D721Med (cell line): ENCODE results near the gene CABCOCO1.

ENCODE experiments used
- DNase-seq: peaks from one replicate; pipeline ENCODE4 v3.0.0; 2011; ENCODE audit warnings: low spot score; ENCODE audit not compliant: insufficient read length
- FAIRE-seq: peaks from 2 replicates; lab custom pipeline; 2011; peaks lifted over from hg19 to GRCh38; lab: Jason Lieb, UNC
- CTCF ChIP-seq: IDR thresholded peaks from 2 replicates; pipeline ENCODE4 v1.5.1; 2012; ENCODE audit warnings: mild to moderate bottlenecking, control low read depth; ENCODE audit not compliant: insufficient read depth; ENCODE audit errors: missing control alignments

Gene CABCOCO1

GRCh38 chr10:61797304-61798153 is 134.8 kb downstream of the CABCOCO1 start:
- DNase-seq: no peak
- FAIRE-seq: no peak
- no peak for TF ChIP-seq CTCF

GRCh38 chr10:61798713-61799112 is 136.0 kb downstream of the CABCOCO1 start:
- DNase-seq (no peak), FAIRE-seq (no peak)
- TF ChIP-seq CTCF: no peak

- DNase-seq (no peak), FAIRE-seq (no peak)
- TF ChIP-seq CTCF: no peak
Measured at GRCh38 chr10:61801484-61801883, 138.8 kb downstream of the CABCOCO1 start.

- FAIRE-seq (no peak), DNase-seq (no peak)
- no peak for TF ChIP-seq CTCF
Measured at GRCh38 chr10:61803269-61803668, 140.5 kb downstream of the CABCOCO1 start.

- DNase-seq: no peak
- TF ChIP-seq CTCF: no peak
- no peak for FAIRE-seq
Measured at GRCh38 chr10:61804414-61804813, 141.7 kb downstream of the CABCOCO1 start.

- no peak for TF ChIP-seq CTCF
- DNase-seq (no peak), FAIRE-seq (no peak)
Measured at GRCh38 chr10:61805091-61805490, 142.4 kb downstream of the CABCOCO1 start.

- FAIRE-seq (no peak), DNase-seq (no peak)
- no peak for TF ChIP-seq CTCF
Measured at GRCh38 chr10:61810263-61810662, 147.5 kb downstream of the CABCOCO1 start.
